ENCODE measurements around the gene REXO4. TPM values are rescaled to one million over a fixed set of nuclear protein-coding genes. Genes with fewer than 3 reads are reported as not detected.

The REXO4 gene
- total and polyA plus RNA-seq, 2 of the 8 experiments (the other 6 are each of a cell fraction or from before 2014, with no cell fraction given): 19.1 to 38.3 TPM

GRCh38 chr9:133452562-133452961, 34.8 kb upstream of the REXO4 start:
- Histone ChIP-seq H3K23ac (ENCODE audit: insufficient read length) (no peak overlapping the region), H4K8ac (ENCODE audit: extremely low read depth, insufficient read depth, low read length) (no peak overlapping the region), H4K20me1 (replicated peaks in 1 of 2; ENCODE audit: control insufficient read depth in 1 of 2, insufficient read depth in 2 of 2, low read length in 2 of 2) (peaks cover 1 to 2% of the 10 kb centered on the region in 2 experiments), H4K91ac (replicated peaks; ENCODE audit: insufficient read length, low read length) (no peak overlapping the region), H2BK20ac (ENCODE audit: low read length) (no peak overlapping the region), H2AFZ (ENCODE audit: low read length) (no peak overlapping the region), H3K4me1 (replicated peaks in 1 of 4; ENCODE audit: control insufficient read depth in 3 of 4, insufficient read depth in 4 of 4, low read length in 3 of 4) (no peaks in the 10 kb centered on the region), H3K36me3 (ENCODE audit: control insufficient read depth in 2 of 4, insufficient read depth in 4 of 4, low read length in 3 of 4) (no peaks in the 10 kb centered on the region), H3K79me1 (ENCODE audit: low read depth, low read length) (no peaks in the 10 kb centered on the region), H3K23me2 (ENCODE audit: low read depth, low read length) (no peaks in the 10 kb centered on the region), H3K27me3 (replicated peaks in 1 of 4; ENCODE audit: control insufficient read depth in 3 of 4, extremely low read depth in 1 of 4, insufficient read depth in 3 of 4, low read length in 3 of 4) (no peaks in the 10 kb centered on the region; a peak in 1 of 7 replicates), H3K27ac (ENCODE audit: low read depth, low read length) (no peak overlapping the region), H2BK15ac (ENCODE audit: low read length) (no peak overlapping the region), H3K18ac (ENCODE audit: extremely low read depth, low read length) (no peak overlapping the region), H2BK12ac (ENCODE audit: low read depth, low read length) (no peak overlapping the region), H3K9me3 (ENCODE audit: insufficient read depth in 2 of 2, low read depth in 1 of 2, low read length in 1 of 2) (no peaks in the 10 kb centered on the region), H2AK5ac (ENCODE audit: low read depth, low read length) (no peak overlapping the region), H3K79me2 (ENCODE audit: control insufficient read depth in 1 of 2, insufficient read depth in 2 of 2, low read length in 2 of 2) (no peaks in the 10 kb centered on the region), H3K14ac (ENCODE audit: insufficient read length) (no peak overlapping the region), H3K9ac (replicated peaks in 1 of 4; ENCODE audit: extremely low read depth in 1 of 4, low read depth in 3 of 4, low read length in 3 of 4) (no peak overlapping the region), H2BK5ac (ENCODE audit: low read depth, low read length) (no peak overlapping the region), H3K4me3 (ENCODE audit: extremely low read depth in 1 of 4, insufficient read depth in 2 of 4, low read depth in 3 of 4, low read length in 4 of 4) (no peak overlapping the region), H2BK120ac (replicated peaks; ENCODE audit: low read depth, low read length) (no peak overlapping the region), H4K5ac (ENCODE audit: insufficient read length, low read depth, low read length) (no peak overlapping the region), H3K56ac (replicated peaks; ENCODE audit: insufficient read length, low read depth, low read length) (no peak overlapping the region), H3K4me2 (ENCODE audit: insufficient read depth in 1 of 2, low read depth in 2 of 2, low read length in 2 of 2) (no peak overlapping the region), H3K4ac (replicated peaks; ENCODE audit: insufficient read length, low read depth, low read length) (no peak overlapping the region)
- WGBS, 2 experiments (ENCODE audit: extremely low coverage in 1 of 2, insufficient coverage in 1 of 2, insufficient read length in 1 of 2, insufficient replicate concordance in 2 of 2, low coverage in 1 of 2, low lambda C conversion rate in 2 of 2, missing lambda C conversion rate in 1 of 2): 91% methylated on average over 7 of the region's 7 CpGs; no CpG with 5 or more reads in 1 of the 2 experiments
- ChIA-PET POLR2A (ENCODE audit: partially characterized antibody) (interaction anchor here (1.3 to 1.7 kb wide), 2 partner anchors 11 to 24 kb away, joined by 3 to 6 read pairs; no protein-coding TSS in a partner anchor), CTCF (ENCODE audit: partially characterized antibody) (interaction anchor here (1.0 to 6.9 kb wide), 6 partner anchors 7 to 34 kb away, joined by 3 to 64 read pairs (median 6); partner anchors contain the start of gene ADAMTS13)
- no peak for FAIRE-seq
- DNase-seq (ENCODE audit: low read depth in 1 of 2, low spot score in 2 of 2): no peak
- TF ChIP-seq GABPA (IDR thresholded peaks at IDR 0.05; ENCODE audit: borderline replicate concordance, insufficient read depth, low read length) (no peak), CBX5 (IDR thresholded peaks at IDR 0.05; ENCODE audit: low read depth, low read length) (no peak), EGR1 (IDR thresholded peaks at IDR 0.05; ENCODE audit: borderline replicate concordance, low read depth, low read length) (no peak), NANOG (IDR thresholded peaks at IDR 0.05; ENCODE audit: insufficient read depth, low read depth, low read length, poor library complexity, severe bottlenecking) (no peak), TCF12 (IDR thresholded peaks at IDR 0.05; ENCODE audit: low read depth, low read length) (no peak), CREB1 (IDR thresholded peaks at IDR 0.05) (no peak)

Data from H1 (cell line).